ENCODE results near the gene ZNF280C. TPM values are rescaled to one million over a fixed set of nuclear protein-coding genes. Genes with fewer than 3 reads are reported as not detected.

ZNF280C gene
- total RNA-seq, 1 experiment from 2014 or later, result 4.6 TPM

- Histone ChIP-seq H3K27me3 (ENCODE audit: low read length) (no peaks in the 10 kb centered on the region), H3K79me2 (ENCODE audit: low read length) (no peaks in the 10 kb centered on the region), H3K4me2 (ENCODE audit: low read length) (peak overlapping the region; percentile 65), H3K9me2 (replicated peaks; ENCODE audit: low read length) (no peaks in the 10 kb centered on the region), H3K4me1 (ENCODE audit: insufficient read depth, low read length) (peaks cover 20% of the 10 kb centered on the region), H3F3A (ENCODE audit: low read length, unreplicated experiment) (no peaks in the 10 kb centered on the region), H3K4me3 (ENCODE audit: low read length) (no peak overlapping the region), H2AFZ (ENCODE audit: low read length) (peak overlapping the region; percentile 62), H4K20me1 (ENCODE audit: low read length) (no peaks in the 10 kb centered on the region), H3K9me3 (ENCODE audit: low read length) (no peaks in the 10 kb centered on the region), H3K9ac (ENCODE audit: low read length) (peak overlapping the region; percentile 49), H3K27ac (ENCODE audit: low read length) (peak overlapping the region; percentile 70), H3K36me3 (ENCODE audit: low read depth, low read length) (no peaks in the 10 kb centered on the region)
- DNase-seq (peak; percentile 63), ATAC-seq (peak; percentile 59)
- intact Hi-C loops (cut with micrococcal nuclease), result no loop called here
- TF ChIP-seq EZH2phosphoT487 (IDR thresholded peaks at IDR 0.05; ENCODE audit: borderline replicate concordance, low read length), result no peak
- TF ChIP-seq EZH2 (IDR thresholded peaks at IDR 0.05; ENCODE audit: low read length, unreplicated experiment), result no peak
- no peak for TF ChIP-seq CTCF (conservative IDR thresholded peaks at IDR 0.05; ENCODE audit: low read depth, low read length)
- ChIA-PET POLR2A (ENCODE audit: unreplicated experiment) (interaction anchor here (0.9 kb wide), 1 partner anchor 55 kb away, joined by 3 read pairs; no protein-coding TSS in a partner anchor), CTCF (no interaction called here)
- BruUV-seq (replicated peaks), result TSS peak; percentile 83
Measured at GRCh38 chrX:130173190-130173895, 95.4 kb downstream of the ZNF280C start.

DNA sequence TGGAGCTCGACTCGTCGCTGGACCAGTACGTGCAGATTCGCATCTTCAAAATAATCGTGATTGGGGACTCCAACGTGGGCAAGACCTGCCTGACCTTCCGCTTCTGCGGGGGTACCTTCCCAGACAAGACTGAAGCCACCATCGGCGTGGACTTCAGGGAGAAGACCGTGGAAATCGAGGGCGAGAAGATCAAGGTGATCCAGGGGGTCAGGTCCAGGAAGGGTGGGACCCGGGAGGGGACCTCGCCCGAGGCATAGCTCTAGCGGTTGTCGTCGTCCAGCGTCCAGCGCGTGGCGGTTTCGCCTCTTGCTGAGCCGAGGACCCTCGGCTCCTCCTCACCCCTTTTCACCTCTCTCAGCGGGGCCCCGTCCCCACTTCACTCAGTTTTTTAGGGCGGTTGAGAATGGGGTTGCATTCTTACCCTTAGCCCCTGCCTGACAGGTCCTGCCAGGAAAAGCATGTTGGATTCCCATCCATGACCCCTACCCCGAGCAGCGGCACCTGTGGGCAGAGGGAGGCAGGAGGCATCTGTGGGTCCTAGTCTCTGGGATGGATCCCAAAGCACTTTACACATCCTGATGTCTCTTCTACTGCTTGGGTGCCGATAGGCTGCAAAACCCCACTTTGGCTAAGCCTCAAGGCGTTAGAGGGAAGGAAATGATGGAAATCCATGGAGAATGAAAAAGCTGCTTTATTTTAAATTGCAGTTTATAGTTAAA lies 96.4 kb downstream of the ZNF280C start:
- no peak overlapping the region for H3K27ac ChIP-seq (ENCODE audit: low read length)
- H3K27me3 ChIP-seq (ENCODE audit: low read length), result no peaks in the 10 kb centered on the region
- no TSS peak for BruUV-seq (replicated peaks)
- no peaks in the 10 kb centered on the region for H4K20me1 ChIP-seq (ENCODE audit: low read length)
- no peaks in the 10 kb centered on the region for H3F3A ChIP-seq (ENCODE audit: low read length, unreplicated experiment)
- TF ChIP-seq EZH2phosphoT487 (IDR thresholded peaks at IDR 0.05; ENCODE audit: borderline replicate concordance, low read length) (no peak), CTCF (conservative IDR thresholded peaks at IDR 0.05; ENCODE audit: low read depth, low read length) (no peak), EZH2 (IDR thresholded peaks at IDR 0.05; ENCODE audit: low read length, unreplicated experiment) (no peak)
- no peaks in the 10 kb centered on the region for H3K36me3 ChIP-seq (ENCODE audit: low read depth, low read length)
- no peaks in the 10 kb centered on the region for H3K9me2 ChIP-seq (replicated peaks; ENCODE audit: low read length)
- H3K9me3 ChIP-seq (ENCODE audit: low read length), result no peaks in the 10 kb centered on the region
- H2AFZ ChIP-seq (ENCODE audit: low read length), result peak overlapping the region; percentile 73; the same call in 1 of the 2 replicates
- POLR2A ChIA-PET (ENCODE audit: unreplicated experiment), result no interaction called here
- intact Hi-C loops (cut with micrococcal nuclease), result no loop called here
- no peaks in the 10 kb centered on the region for H3K79me2 ChIP-seq (ENCODE audit: low read length)
- CTCF ChIA-PET, result no interaction called here
- H3K4me1 ChIP-seq (ENCODE audit: insufficient read depth, low read length), result peaks cover 20% of the 10 kb centered on the region
- peak overlapping the region; percentile 75 for H3K4me2 ChIP-seq (ENCODE audit: low read length)
- DNase-seq (no peak), ATAC-seq (no peak)
- H3K9ac ChIP-seq (ENCODE audit: low read length), result no peak overlapping the region
- H3K4me3 ChIP-seq (ENCODE audit: low read length), result peak overlapping the region; percentile 56; the same call in 1 of the 2 replicates
